ENCODE data around the gene THADA.

Gene THADA

GRCh38 chr2:43309935-43310334, 285.9 kb downstream of the THADA start:
- Histone ChIP-seq H3K4me3 (ENCODE audit: low read depth in 1 of 2, low read length in 1 of 2) (no peak overlapping the region), H3K4me1 (ENCODE audit: control insufficient read depth in 1 of 2, insufficient read depth in 1 of 2, low read depth in 1 of 2, low read length in 1 of 2) (peaks cover 10 to 19% of the 10 kb centered on the region in 2 experiments)

GRCh38 chr2:43307973-43308372, 287.9 kb downstream of the THADA start:
- H3K36me3 ChIP-seq = no peaks in the 10 kb centered on the region
- no peak overlapping the region for H3K27ac ChIP-seq
- H3K9me3 ChIP-seq = no peaks in the 10 kb centered on the region
- H3K27me3 ChIP-seq = no peaks in the 10 kb centered on the region
- TF ChIP-seq CTCF (IDR thresholded peaks at IDR 0.05) = no peak
- peaks cover 10 to 19% of the 10 kb centered on the region in 2 experiments for H3K4me1 ChIP-seq (ENCODE audit: control insufficient read depth in 1 of 2, insufficient read depth in 1 of 2, low read depth in 1 of 2, low read length in 1 of 2)
- H3K4me3 ChIP-seq (ENCODE audit: low read depth in 1 of 2, low read length in 1 of 2) = no peak overlapping the region

More at GRCh38 chr2:43309935-43310334, 285.9 kb downstream of the THADA start:
- Histone ChIP-seq H3K27ac (no peak overlapping the region), H3K36me3 (no peaks in the 10 kb centered on the region), H3K9me3 (no peaks in the 10 kb centered on the region), H3K27me3 (no peaks in the 10 kb centered on the region)
- no peak for TF ChIP-seq CTCF (IDR thresholded peaks at IDR 0.05)

GRCh38 chr2:43307046-43307445, 288.8 kb downstream of the THADA start:
- Histone ChIP-seq H3K4me1 (ENCODE audit: control insufficient read depth in 1 of 2, insufficient read depth in 1 of 2, low read depth in 1 of 2, low read length in 1 of 2) (peaks cover 10 to 19% of the 10 kb centered on the region in 2 experiments), H3K36me3 (no peaks in the 10 kb centered on the region), H3K4me3 (ENCODE audit: low read depth in 1 of 2, low read length in 1 of 2) (no peak overlapping the region), H3K27ac (no peak overlapping the region), H3K27me3 (no peaks in the 10 kb centered on the region), H3K9me3 (no peaks in the 10 kb centered on the region)
- no peak for TF ChIP-seq CTCF (IDR thresholded peaks at IDR 0.05)

- Histone ChIP-seq H3K9me3 (no peaks in the 10 kb centered on the region), H3K27me3 (no peaks in the 10 kb centered on the region), H3K27ac (no peak overlapping the region), H3K36me3 (no peaks in the 10 kb centered on the region), H3K4me3 (ENCODE audit: low read depth in 1 of 2, low read length in 1 of 2) (no peak overlapping the region), H3K4me1 (ENCODE audit: control insufficient read depth in 1 of 2, insufficient read depth in 1 of 2, low read depth in 1 of 2, low read length in 1 of 2) (peaks cover 8 to 13% of the 10 kb centered on the region in 2 experiments)
- TF ChIP-seq CTCF (IDR thresholded peaks at IDR 0.05) = no peak
Observed at GRCh38 chr2:43306197-43306596, 289.6 kb downstream of the THADA start.

- Histone ChIP-seq H3K4me3 (ENCODE audit: low read depth in 1 of 2, low read length in 1 of 2) (no peak overlapping the region), H3K36me3 (no peaks in the 10 kb centered on the region), H3K9me3 (no peaks in the 10 kb centered on the region), H3K27me3 (no peaks in the 10 kb centered on the region), H3K4me1 (ENCODE audit: control insufficient read depth in 1 of 2, insufficient read depth in 1 of 2, low read depth in 1 of 2, low read length in 1 of 2) (peaks cover 3 to 6% of the 10 kb centered on the region in 2 experiments), H3K27ac (no peak overlapping the region)
- TF ChIP-seq CTCF (IDR thresholded peaks at IDR 0.05) = no peak
Observed at GRCh38 chr2:43305517-43305916, 290.3 kb downstream of the THADA start.

GRCh38 chr2:43305012-43305411, 290.8 kb downstream of the THADA start:
- Histone ChIP-seq H3K9me3 (no peaks in the 10 kb centered on the region), H3K36me3 (no peaks in the 10 kb centered on the region), H3K4me1 (ENCODE audit: control insufficient read depth in 1 of 2, insufficient read depth in 1 of 2, low read depth in 1 of 2, low read length in 1 of 2) (peaks cover 0 to 1% of the 10 kb centered on the region in 2 experiments), H3K27ac (no peak overlapping the region), H3K27me3 (no peaks in the 10 kb centered on the region), H3K4me3 (ENCODE audit: low read depth in 1 of 2, low read length in 1 of 2) (no peak overlapping the region)
- TF ChIP-seq CTCF (IDR thresholded peaks at IDR 0.05) = no peak

All from neutrophil (primary cell).